ENCODE measurements around the gene ROR2.

The ROR2 gene

GRCh38 chr9:91847581-91848091, 102.4 kb downstream of the ROR2 start:
- TF ChIP-seq EZH2 (IDR thresholded peaks at IDR 0.05) (no peak), POLR2AphosphoS5 (IDR thresholded peaks at IDR 0.05; ENCODE audit: borderline replicate concordance, low read depth, low read length) (no peak), FOXP2 (optimal IDR thresholded peaks at IDR 0.05; ENCODE audit: control extremely low read depth, extremely low read length, insufficient read depth) (no peak)

GRCh38 chr9:91845879-91846278, 104.1 kb downstream of the ROR2 start:
- no peaks in the 10 kb centered on the region for H3K9me3 ChIP-seq (ENCODE audit: low read depth, low read length)
- H3K4me3 ChIP-seq = no peak overlapping the region
- no peak overlapping the region for H3K9ac ChIP-seq (ENCODE audit: insufficient read length)
- H3K36me3 ChIP-seq (ENCODE audit: insufficient read depth, low read length) = no peaks in the 10 kb centered on the region
- TF ChIP-seq POLR2AphosphoS5 (IDR thresholded peaks at IDR 0.05; ENCODE audit: borderline replicate concordance, low read depth, low read length) (no peak), EZH2 (IDR thresholded peaks at IDR 0.05) (no peak), FOXP2 (optimal IDR thresholded peaks at IDR 0.05; ENCODE audit: control extremely low read depth, extremely low read length, insufficient read depth) (no peak)
- no peak overlapping the region for H3K27ac ChIP-seq
- no peak for DNase-seq (ENCODE audit: low read depth, low spot score)

More at GRCh38 chr9:91847581-91848091, 102.4 kb downstream of the ROR2 start:
- DNase-seq (ENCODE audit: low read depth, low spot score) = no peak
- H3K9me3 ChIP-seq (ENCODE audit: low read depth, low read length) = no peaks in the 10 kb centered on the region
- H3K4me3 ChIP-seq = peak overlapping the region; percentile 5; the same call in 1 of the 2 replicates
- no peak overlapping the region for H3K9ac ChIP-seq (ENCODE audit: insufficient read length)
- H3K27ac ChIP-seq = peak overlapping the region; percentile 61; the same call in 1 of the 2 replicates
- no peaks in the 10 kb centered on the region for H3K36me3 ChIP-seq (ENCODE audit: insufficient read depth, low read length)

- peak overlapping the region; percentile 53 for H3K4me3 ChIP-seq
- H3K36me3 ChIP-seq (ENCODE audit: insufficient read depth, low read length) = no peaks in the 10 kb centered on the region
- no peak for DNase-seq (ENCODE audit: low read depth, low spot score)
- H3K9ac ChIP-seq (ENCODE audit: insufficient read length) = peak overlapping the region; percentile 47
- TF ChIP-seq FOXP2 (optimal IDR thresholded peaks at IDR 0.05; ENCODE audit: control extremely low read depth, extremely low read length, insufficient read depth) (no peak), POLR2AphosphoS5 (IDR thresholded peaks at IDR 0.05; ENCODE audit: borderline replicate concordance, low read depth, low read length) (0 out of 2 replicates have a peak, but pooled peaks have one; percentile 22), EZH2 (IDR thresholded peaks at IDR 0.05) (no peak)
- peak overlapping the region; percentile 83 for H3K27ac ChIP-seq
- H3K9me3 ChIP-seq (ENCODE audit: low read depth, low read length) = no peaks in the 10 kb centered on the region
Measured at GRCh38 chr9:91844701-91845291, 105.2 kb downstream of the ROR2 start.

GRCh38 chr9:91844190-91844589, 105.8 kb downstream of the ROR2 start:
- Histone ChIP-seq H3K4me3 (peak overlapping the region; percentile 53), H3K36me3 (ENCODE audit: insufficient read depth, low read length) (no peaks in the 10 kb centered on the region), H3K9me3 (ENCODE audit: low read depth, low read length) (no peaks in the 10 kb centered on the region), H3K9ac (ENCODE audit: insufficient read length) (peak overlapping the region; percentile 47), H3K27ac (peak overlapping the region; percentile 83)
- TF ChIP-seq FOXP2 (optimal IDR thresholded peaks at IDR 0.05; ENCODE audit: control extremely low read depth, extremely low read length, insufficient read depth) (no peak), EZH2 (IDR thresholded peaks at IDR 0.05) (no peak), POLR2AphosphoS5 (IDR thresholded peaks at IDR 0.05; ENCODE audit: borderline replicate concordance, low read depth, low read length) (no peak)
- no peak for DNase-seq (ENCODE audit: low read depth, low spot score)

GRCh38 chr9:91843623-91844148, 106.3 kb downstream of the ROR2 start:
- DNase-seq (ENCODE audit: low read depth, low spot score) = no peak
- Histone ChIP-seq H3K9me3 (ENCODE audit: low read depth, low read length) (no peaks in the 10 kb centered on the region), H3K27ac (peak overlapping the region; percentile 83), H3K4me3 (peak overlapping the region; percentile 53), H3K36me3 (ENCODE audit: insufficient read depth, low read length) (no peaks in the 10 kb centered on the region), H3K9ac (ENCODE audit: insufficient read length) (peak overlapping the region; percentile 47)
- TF ChIP-seq POLR2AphosphoS5 (IDR thresholded peaks at IDR 0.05; ENCODE audit: borderline replicate concordance, low read depth, low read length) (no peak), FOXP2 (optimal IDR thresholded peaks at IDR 0.05; ENCODE audit: control extremely low read depth, extremely low read length, insufficient read depth) (no peak), EZH2 (IDR thresholded peaks at IDR 0.05) (no peak)

- DNase-seq (ENCODE audit: low read depth, low spot score) = no peak
- Histone ChIP-seq H3K9me3 (ENCODE audit: low read depth, low read length) (no peaks in the 10 kb centered on the region), H3K4me3 (no peak overlapping the region), H3K36me3 (ENCODE audit: insufficient read depth, low read length) (no peaks in the 10 kb centered on the region), H3K27ac (no peak overlapping the region), H3K9ac (ENCODE audit: insufficient read length) (no peak overlapping the region)
- no peak for TF ChIP-seq FOXP2 (optimal IDR thresholded peaks at IDR 0.05; ENCODE audit: control extremely low read depth, extremely low read length, insufficient read depth)
- no peak for TF ChIP-seq EZH2 (IDR thresholded peaks at IDR 0.05)
- no peak for TF ChIP-seq POLR2AphosphoS5 (IDR thresholded peaks at IDR 0.05; ENCODE audit: borderline replicate concordance, low read depth, low read length)
Measured at GRCh38 chr9:91843093-91843492, 106.9 kb downstream of the ROR2 start.

GRCh38 chr9:91842358-91843049, 107.5 kb downstream of the ROR2 start:
- no peak overlapping the region for H3K4me3 ChIP-seq
- no peaks in the 10 kb centered on the region for H3K36me3 ChIP-seq (ENCODE audit: insufficient read depth, low read length)
- DNase-seq (ENCODE audit: low read depth, low spot score) = no peak
- no peaks in the 10 kb centered on the region for H3K9me3 ChIP-seq (ENCODE audit: low read depth, low read length)
- no peak overlapping the region for H3K9ac ChIP-seq (ENCODE audit: insufficient read length)
- TF ChIP-seq EZH2 (IDR thresholded peaks at IDR 0.05) = no peak
- no peak for TF ChIP-seq FOXP2 (optimal IDR thresholded peaks at IDR 0.05; ENCODE audit: control extremely low read depth, extremely low read length, insufficient read depth)
- no peak for TF ChIP-seq POLR2AphosphoS5 (IDR thresholded peaks at IDR 0.05; ENCODE audit: borderline replicate concordance, low read depth, low read length)
- H3K27ac ChIP-seq = no peak overlapping the region

GRCh38 chr9:91841591-91841990, 108.4 kb downstream of the ROR2 start:
- no peaks in the 10 kb centered on the region for H3K36me3 ChIP-seq (ENCODE audit: insufficient read depth, low read length)
- no peak for DNase-seq (ENCODE audit: low read depth, low spot score)
- H3K9me3 ChIP-seq (ENCODE audit: low read depth, low read length) = no peaks in the 10 kb centered on the region
- no peak for TF ChIP-seq FOXP2 (optimal IDR thresholded peaks at IDR 0.05; ENCODE audit: control extremely low read depth, extremely low read length, insufficient read depth)
- no peak for TF ChIP-seq EZH2 (IDR thresholded peaks at IDR 0.05)
- TF ChIP-seq POLR2AphosphoS5 (IDR thresholded peaks at IDR 0.05; ENCODE audit: borderline replicate concordance, low read depth, low read length) = no peak
- H3K27ac ChIP-seq = no peak overlapping the region
- no peak overlapping the region for H3K9ac ChIP-seq (ENCODE audit: insufficient read length)
- H3K4me3 ChIP-seq = no peak overlapping the region

Data from SK-N-MC (cell line).